ENCODE data around the gene MSRB1. TPM values are rescaled to one million over a fixed set of nuclear protein-coding genes. Genes with fewer than 3 reads are reported as not detected.
"Not testable (repeated sequence)": the region's sequence is repeated elsewhere in the genome, so short reads cannot be mapped to it uniquely, and the experiment has no call there.

MSRB1 gene
- total RNA-seq, 1 experiment from 2014 or later = 116 TPM

DNA sequence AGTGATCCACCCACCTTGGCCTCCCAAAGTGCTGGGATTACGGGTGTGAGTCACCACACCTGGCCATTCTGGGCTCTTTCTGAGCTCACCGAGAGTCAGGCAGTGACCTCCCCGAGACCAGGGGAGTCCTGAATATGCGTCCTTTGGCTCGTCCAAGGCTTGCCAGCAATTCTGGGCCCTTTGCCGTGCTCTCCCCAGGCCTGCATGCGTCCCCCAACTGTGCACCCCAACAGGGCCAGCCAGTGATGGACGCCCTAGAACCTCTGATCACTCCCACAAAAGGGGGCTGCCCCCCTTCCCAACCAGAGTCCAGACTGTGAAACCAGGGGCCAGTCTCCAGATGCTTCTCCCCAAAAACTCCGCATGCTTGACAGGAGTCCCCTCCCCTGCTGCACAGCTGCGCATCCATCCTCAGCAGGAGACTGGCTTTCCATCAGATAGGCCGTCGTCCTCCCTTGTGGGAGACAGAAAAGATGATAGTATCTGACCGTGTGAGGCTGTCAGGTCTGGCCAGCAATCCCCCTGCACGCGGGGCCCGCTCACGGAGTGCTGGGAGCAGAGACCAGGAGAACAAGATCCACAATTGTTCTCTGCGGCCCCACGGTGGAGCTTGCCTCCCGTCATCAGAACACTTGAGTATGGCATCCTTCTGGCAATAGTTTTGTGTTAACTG is 40.3 kb downstream of the MSRB1 start:
- Histone ChIP-seq H3K27me3 (peaks cover 11% of the 10 kb centered on the region), H3K4me3 (no peak overlapping the region), H3K36me3 (no peaks in the 10 kb centered on the region), H3K9me3 (no peaks in the 10 kb centered on the region)
- no peak for DNase-seq

DNA sequence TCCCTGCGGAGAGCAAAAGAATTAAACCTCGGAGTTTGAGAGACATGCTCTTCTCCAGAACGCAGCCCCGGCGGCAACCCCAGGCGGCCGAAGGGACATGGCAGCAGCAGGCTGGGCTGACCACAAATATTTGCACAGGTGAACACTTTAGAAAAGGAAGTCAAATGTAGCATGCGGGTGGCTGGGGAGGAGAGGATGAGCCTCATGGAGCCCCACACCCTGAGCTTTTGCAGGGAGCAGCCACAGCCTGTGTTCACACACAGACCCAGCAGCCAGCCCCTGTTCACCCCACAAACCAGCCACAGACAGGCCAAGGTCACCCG is 42.6 kb downstream of the MSRB1 start:
- Histone ChIP-seq H3K27me3 (peaks cover 13% of the 10 kb centered on the region), H3K9me3 (no peaks in the 10 kb centered on the region)
- DNase-seq = no peak

DNA sequence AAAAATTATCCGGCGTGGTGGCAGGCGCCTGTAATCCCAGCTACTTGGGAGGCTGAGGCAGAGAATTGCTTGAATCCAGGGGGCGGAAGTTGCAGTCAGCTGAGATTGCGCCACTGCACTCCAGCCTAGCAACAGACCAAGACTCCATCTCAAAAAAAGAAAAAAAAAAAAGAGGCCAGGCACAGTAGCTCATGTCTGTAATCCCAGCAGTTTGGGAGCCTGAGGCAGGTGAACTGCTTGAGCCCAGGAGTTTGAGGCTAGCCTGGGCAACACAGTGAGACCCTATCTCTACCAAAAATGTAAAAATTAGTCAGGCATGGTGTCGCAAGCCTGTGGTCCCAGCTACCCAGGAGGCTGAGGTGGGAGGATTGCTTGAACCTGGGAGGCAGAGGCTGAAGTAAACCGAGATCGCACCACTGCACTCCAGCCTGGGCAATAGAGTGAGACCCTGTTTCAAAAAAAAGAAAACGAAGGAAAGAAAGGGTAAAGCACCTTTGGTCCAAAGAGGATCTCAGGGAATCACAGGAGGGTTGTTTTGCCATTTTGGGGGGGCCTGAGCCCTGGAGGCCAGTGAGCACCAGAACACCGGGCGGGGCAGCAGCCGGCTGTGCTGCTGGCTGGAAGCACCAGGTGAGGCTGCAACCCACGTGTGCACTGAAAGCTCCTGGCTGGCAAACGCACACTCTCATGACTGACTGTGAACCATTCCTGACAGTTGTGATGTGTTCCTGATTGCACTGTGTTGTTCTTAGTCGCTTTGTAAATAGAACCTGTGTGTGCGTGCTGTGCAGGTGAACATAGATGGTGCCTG is 43.2 kb downstream of the MSRB1 start:
- Histone ChIP-seq H3K36me3 (no peaks in the 10 kb centered on the region), H3K4me3 (no peak overlapping the region), H3K9me3 (no peaks in the 10 kb centered on the region), H3K27me3 (peaks cover 13% of the 10 kb centered on the region)
- no peak for DNase-seq

More for the DNA sequence above, 42.6 kb downstream of the MSRB1 start:
- no peaks in the 10 kb centered on the region for H3K36me3 ChIP-seq
- no peak overlapping the region for H3K4me3 ChIP-seq

DNA sequence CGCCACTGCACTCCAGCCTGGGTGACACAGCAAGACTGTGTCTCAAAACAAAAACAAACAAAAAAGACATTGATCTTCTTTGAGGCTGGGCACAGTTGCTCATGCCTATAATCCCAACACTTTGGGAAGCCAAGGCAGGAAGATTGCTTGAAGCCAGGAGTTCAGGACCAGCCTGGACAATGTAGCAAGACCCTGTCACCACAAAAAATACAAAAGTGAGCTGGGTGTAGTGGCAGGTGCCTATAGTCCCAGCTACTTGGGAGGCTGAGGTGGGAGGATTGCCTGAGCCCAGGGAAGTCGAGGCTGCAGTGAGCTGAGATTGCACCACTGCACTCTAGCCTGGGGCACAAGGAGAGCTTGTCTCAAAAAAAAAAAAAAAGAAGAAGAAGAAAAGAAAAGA is 45.3 kb downstream of the MSRB1 start:
- not testable (repeated sequence) for H3K4me3 ChIP-seq, H3K9me3 ChIP-seq, H3K36me3 ChIP-seq, DNase-seq
- peaks cover 21% of the 10 kb centered on the region for H3K27me3 ChIP-seq

DNA sequence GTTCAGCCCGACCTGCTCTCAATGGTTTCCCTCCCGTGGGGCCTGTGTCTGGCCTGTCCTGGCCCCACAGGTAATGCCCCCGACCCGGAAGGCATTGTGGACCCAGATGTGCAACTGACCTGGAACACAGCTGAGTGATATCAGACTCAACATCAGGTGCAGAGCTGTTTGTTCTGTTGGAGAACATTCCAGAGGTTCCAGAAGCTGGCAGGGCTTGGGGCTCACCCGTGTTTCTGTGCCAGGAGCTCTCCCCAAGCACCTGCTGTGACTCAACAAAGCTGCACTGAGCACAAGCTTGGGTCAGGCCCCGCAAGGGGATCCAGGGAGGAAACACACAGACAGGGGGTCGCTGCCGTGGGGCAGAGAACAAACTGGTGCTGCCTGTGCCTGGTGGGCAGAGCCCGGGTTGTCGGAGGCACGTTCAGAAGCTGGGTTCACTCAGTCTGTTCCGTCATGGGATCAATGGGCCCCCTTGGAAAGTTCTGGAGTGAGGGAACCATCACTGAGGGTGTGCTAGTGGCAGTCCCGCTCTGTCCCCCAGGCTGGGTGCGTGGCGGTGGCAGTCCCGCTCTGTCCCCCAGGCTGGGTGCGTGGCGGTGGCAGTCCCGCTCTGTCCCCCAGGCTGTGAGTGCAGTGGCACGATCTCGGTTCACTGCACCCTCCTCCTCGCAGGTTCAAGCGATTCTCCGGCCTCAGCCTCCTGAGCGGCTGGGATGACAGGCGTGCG is 46.9 kb downstream of the MSRB1 start:
- Histone ChIP-seq H3K4me3 (no peak overlapping the region), H3K36me3 (no peaks in the 10 kb centered on the region), H3K9me3 (no peaks in the 10 kb centered on the region), H3K27me3 (peaks cover 37% of the 10 kb centered on the region)
- DNase-seq = no peak

DNA sequence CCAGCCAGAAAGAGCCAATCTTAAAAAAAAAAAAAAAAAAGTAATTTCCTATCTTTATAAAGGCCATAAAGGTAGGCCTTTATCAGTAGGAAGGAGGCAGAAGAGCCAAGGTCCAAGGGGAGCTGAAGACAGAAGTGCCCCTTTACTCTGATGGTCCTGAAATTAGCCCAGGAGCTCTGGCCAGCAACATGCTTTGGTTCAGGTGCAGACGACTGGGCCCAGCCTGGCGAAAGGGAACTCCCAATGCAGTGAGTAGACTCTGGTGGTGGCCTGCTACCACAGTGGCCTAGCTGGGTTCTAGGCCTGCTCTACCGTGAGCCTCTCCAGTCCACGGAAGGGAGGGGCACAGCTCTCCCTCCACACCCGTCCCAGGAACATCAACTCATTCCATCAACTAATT is 47.9 kb downstream of the MSRB1 start:
- DNase-seq = no peak
- H3K4me3 ChIP-seq = no peak overlapping the region
- H3K36me3 ChIP-seq = no peaks in the 10 kb centered on the region
- no peaks in the 10 kb centered on the region for H3K9me3 ChIP-seq
- H3K27me3 ChIP-seq = peaks cover 44% of the 10 kb centered on the region

DNA sequence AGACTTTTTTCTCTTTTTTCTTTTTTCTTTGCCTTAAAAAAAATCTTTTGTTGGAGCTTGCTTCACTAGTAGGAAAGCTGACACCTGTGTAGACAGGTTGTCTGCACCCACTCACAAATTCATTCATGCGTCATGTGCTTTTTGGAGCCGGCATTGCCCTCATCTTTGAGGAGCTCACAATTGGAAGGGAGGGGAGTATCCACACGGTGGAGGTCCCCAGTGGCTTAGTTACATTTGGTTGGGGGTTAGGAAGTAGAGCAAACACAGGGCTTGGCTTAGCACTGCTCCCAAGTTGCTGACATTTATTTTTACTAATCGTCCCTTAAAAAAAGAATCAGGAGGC is 52.3 kb downstream of the MSRB1 start:
- Histone ChIP-seq H3K9me3 (no peaks in the 10 kb centered on the region), H3K27me3 (peaks cover 46% of the 10 kb centered on the region), H3K36me3 (no peaks in the 10 kb centered on the region), H3K4me3 (no peak overlapping the region)
- no peak for DNase-seq

DNA sequence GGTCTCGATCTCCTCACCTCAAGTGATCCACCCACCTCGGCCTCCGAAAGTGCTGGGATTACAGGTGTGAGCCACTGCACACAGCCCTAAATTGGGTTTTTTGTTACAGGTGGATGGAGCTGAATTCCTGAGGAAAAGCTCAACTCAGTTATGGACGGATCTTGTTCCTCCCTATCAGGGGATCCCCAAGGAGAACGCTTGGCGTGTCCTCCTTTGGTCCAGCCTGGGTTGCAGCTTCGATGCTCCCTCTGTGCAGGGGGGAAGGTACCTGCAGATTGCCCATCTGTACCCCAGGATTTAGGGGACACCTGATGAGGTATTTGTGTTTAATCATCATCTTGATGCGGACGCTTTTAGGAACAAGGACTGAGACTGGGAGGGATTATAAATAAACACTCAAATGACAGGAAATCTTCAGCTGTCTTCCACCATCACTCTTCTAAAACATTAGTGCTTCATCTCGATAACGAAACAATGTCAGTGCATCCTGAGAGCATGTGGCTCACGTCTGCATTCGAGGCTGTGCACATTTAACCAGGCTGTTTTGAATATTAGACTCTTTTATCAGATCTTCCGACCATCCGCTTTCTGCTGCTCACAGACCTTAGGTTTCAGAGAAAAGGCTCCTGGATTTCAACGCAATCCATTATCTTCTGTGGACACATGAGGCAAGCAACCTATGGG is 52.8 kb downstream of the MSRB1 start:
- no peaks in the 10 kb centered on the region for H3K9me3 ChIP-seq
- no peak overlapping the region for H3K4me3 ChIP-seq
- peaks cover 46% of the 10 kb centered on the region for H3K27me3 ChIP-seq
- H3K36me3 ChIP-seq = no peaks in the 10 kb centered on the region
- DNase-seq = no peak

Other genes starting within 250 kb of the MSRB1 start
- 13.4 and 31.1 TPM in 2 replicates for gene MAPK8IP3, start 237.0 kb downstream of the MSRB1 start, total RNA-seq (2014; rRNA removed; shearing (Covaris generic); ENCODE audit: low replicate concordance)
- gene NME3, start 171.7 kb downstream of the MSRB1 start, total RNA-seq (2014; rRNA removed; shearing (Covaris generic); ENCODE audit: low replicate concordance) = 0.46 TPM in 1 of 2 replicates, not detected in the other
- gene EME2, start 170.4 kb downstream of the MSRB1 start, total RNA-seq (2014; rRNA removed; shearing (Covaris generic); ENCODE audit: low replicate concordance) = 3.3 and 6.6 TPM in 2 replicates
- 225 and 308 TPM in 2 replicates for gene MRPS34, start 170.1 kb downstream of the MSRB1 start, total RNA-seq (2014; rRNA removed; shearing (Covaris generic); ENCODE audit: low replicate concordance)
- gene SPSB3, start 160.6 kb downstream of the MSRB1 start, total RNA-seq (2014; rRNA removed; shearing (Covaris generic); ENCODE audit: low replicate concordance) = 34.3 and 40.3 TPM in 2 replicates
- gene NUBP2, start 160.2 kb downstream of the MSRB1 start, total RNA-seq (2014; rRNA removed; shearing (Covaris generic); ENCODE audit: low replicate concordance) = 156 and 163 TPM in 2 replicates
- not detected in 2 replicates for gene IGFALS, start 149.5 kb downstream of the MSRB1 start, total RNA-seq (2014; rRNA removed; shearing (Covaris generic); ENCODE audit: low replicate concordance)
- 120 and 186 TPM in 2 replicates for gene HAGH, start 116.4 kb downstream of the MSRB1 start, total RNA-seq (2014; rRNA removed; shearing (Covaris generic); ENCODE audit: low replicate concordance)
- 33.4 and 35.4 TPM in 2 replicates for gene FAHD1, start 116.0 kb downstream of the MSRB1 start, total RNA-seq (2014; rRNA removed; shearing (Covaris generic); ENCODE audit: low replicate concordance)
- 21.6 and 71.1 TPM in 2 replicates for gene MEIOB, start 71.0 kb downstream of the MSRB1 start, total RNA-seq (2014; rRNA removed; shearing (Covaris generic); ENCODE audit: low replicate concordance)
- gene HS3ST6, start 24.8 kb downstream of the MSRB1 start, total RNA-seq (2014; rRNA removed; shearing (Covaris generic); ENCODE audit: low replicate concordance) = not detected in 2 replicates
- not detected in 2 replicates for gene RPL3L, start 11.5 kb upstream of the MSRB1 start, total RNA-seq (2014; rRNA removed; shearing (Covaris generic); ENCODE audit: low replicate concordance)
- gene NDUFB10, start 16.3 kb upstream of the MSRB1 start, total RNA-seq (2014; rRNA removed; shearing (Covaris generic); ENCODE audit: low replicate concordance) = 406 and 819 TPM in 2 replicates
- gene RPS2, start 21.6 kb upstream of the MSRB1 start, total RNA-seq (2014; rRNA removed; shearing (Covaris generic); ENCODE audit: low replicate concordance) = 8,634 and 16,603 TPM in 2 replicates
- not detected in 2 replicates for gene RNF151, start 23.7 kb upstream of the MSRB1 start, total RNA-seq (2014; rRNA removed; shearing (Covaris generic); ENCODE audit: low replicate concordance)
- 75.4 and 134 TPM in 2 replicates for gene TBL3, start 28.9 kb upstream of the MSRB1 start, total RNA-seq (2014; rRNA removed; shearing (Covaris generic); ENCODE audit: low replicate concordance)
- not detected in 2 replicates for gene NOXO1, start 38.3 kb upstream of the MSRB1 start, total RNA-seq (2014; rRNA removed; shearing (Covaris generic); ENCODE audit: low replicate concordance)
- gene GFER, start 41.0 kb upstream of the MSRB1 start, total RNA-seq (2014; rRNA removed; shearing (Covaris generic); ENCODE audit: low replicate concordance) = 39.9 and 64.5 TPM in 2 replicates
- gene SYNGR3, start 46.8 kb upstream of the MSRB1 start, total RNA-seq (2014; rRNA removed; shearing (Covaris generic); ENCODE audit: low replicate concordance) = 0.07 TPM in 1 of 2 replicates, not detected in the other
- gene ZNF598, start 66.6 kb upstream of the MSRB1 start, total RNA-seq (2014; rRNA removed; shearing (Covaris generic); ENCODE audit: low replicate concordance) = 75.0 and 86.5 TPM in 2 replicates
- gene NPW, start 76.6 kb upstream of the MSRB1 start, total RNA-seq (2014; rRNA removed; shearing (Covaris generic); ENCODE audit: low replicate concordance) = not detected in 2 replicates
- gene NHERF2, start 83.7 kb upstream of the MSRB1 start, total RNA-seq (2014; rRNA removed; shearing (Covaris generic); ENCODE audit: low replicate concordance) = 15.9 and 19.0 TPM in 2 replicates
- gene NTHL1, start 104.6 kb upstream of the MSRB1 start, total RNA-seq (2014; rRNA removed; shearing (Covaris generic); ENCODE audit: low replicate concordance) = 57.1 and 74.7 TPM in 2 replicates
- gene TSC2, start 104.8 kb upstream of the MSRB1 start, total RNA-seq (2014; rRNA removed; shearing (Covaris generic); ENCODE audit: low replicate concordance) = 24.1 and 64.4 TPM in 2 replicates
- gene PKD1, start 192.7 kb upstream of the MSRB1 start, total RNA-seq (2014; rRNA removed; shearing (Covaris generic); ENCODE audit: low replicate concordance) = 60.2 and 106 TPM in 2 replicates
- not detected in 2 replicates for gene RAB26, start 205.4 kb upstream of the MSRB1 start, total RNA-seq (2014; rRNA removed; shearing (Covaris generic); ENCODE audit: low replicate concordance)
- 68.0 and 111 TPM in 2 replicates for gene TRAF7, start 212.6 kb upstream of the MSRB1 start, total RNA-seq (2014; rRNA removed; shearing (Covaris generic); ENCODE audit: low replicate concordance)